NB4 (cell line): Measurements from ENCODE around the gene CYTH3.

Source experiments
- CTCF ChIP-seq: IDR thresholded peaks from one replicate; pipeline ENCODE4 v1.5.1; 2012; ENCODE audit warnings: low read depth, low read length
- POLR2A ChIP-seq: IDR thresholded peaks from 2 replicates; pipeline ENCODE4 v1.6.1; 2011; ENCODE audit warnings: mild to moderate bottlenecking; ENCODE audit not compliant: insufficient read length; ENCODE audit errors: extremely low read depth

GRCh38 chr7:6154542-6155404, 117.7 kb downstream of the CYTH3 start:
- TF ChIP-seq CTCF (no peak), POLR2A (no peak)
